Superior temporal gyrus (tissue), 1 donor: ENCODE measurements around the gene PARVA.

Experiments
- DNase-seq: peaks from one replicate; pipeline ENCODE4 v3.0.0-alpha.2; 2016; ENCODE audit errors: extremely low spot score

Gene PARVA

GRCh38 chr11:12433121-12433520 is 55.8 kb downstream of the PARVA start:
- DNase-seq = no peak

- DNase-seq = no peak
These were observed 56.4 kb downstream of the PARVA start for GRCh38 chr11:12433571-12434324.

GRCh38 chr11:12434325-12434654 is 56.9 kb downstream of the PARVA start:
- no peak for DNase-seq

- no peak for DNase-seq
These were observed 57.9 kb downstream of the PARVA start for GRCh38 chr11:12435264-12435663.

- no peak for DNase-seq
These were observed 58.9 kb downstream of the PARVA start for GRCh38 chr11:12436266-12436665.

GRCh38 chr11:12438291-12438690 is 60.9 kb downstream of the PARVA start:
- DNase-seq = no peak

GRCh38 chr11:12439615-12440014 is 62.2 kb downstream of the PARVA start:
- DNase-seq = no peak

- no peak for DNase-seq
These were observed 63.2 kb downstream of the PARVA start for GRCh38 chr11:12440565-12440964.

GRCh38 chr11:12441231-12441861 is 64.0 kb downstream of the PARVA start:
- no peak for DNase-seq

GRCh38 chr11:12444601-12445000 is 67.2 kb downstream of the PARVA start:
- DNase-seq = no peak

GRCh38 chr11:12445001-12445400 is 67.6 kb downstream of the PARVA start:
- no peak for DNase-seq

GRCh38 chr11:12446863-12447262 is 69.5 kb downstream of the PARVA start:
- DNase-seq = no peak

GRCh38 chr11:12448131-12448939 is 71.0 kb downstream of the PARVA start:
- no peak for DNase-seq

- no peak for DNase-seq
These were observed 72.8 kb downstream of the PARVA start for GRCh38 chr11:12449961-12450715.

GRCh38 chr11:12451179-12451814 is 73.9 kb downstream of the PARVA start:
- DNase-seq = no peak

- no peak for DNase-seq
These were observed 75.9 kb downstream of the PARVA start for GRCh38 chr11:12453243-12453642.

- no peak for DNase-seq
These were observed 77.4 kb downstream of the PARVA start for GRCh38 chr11:12454782-12455181.

GRCh38 chr11:12455938-12456337 is 78.6 kb downstream of the PARVA start:
- no peak for DNase-seq

- no peak for DNase-seq
These were observed 79.5 kb downstream of the PARVA start for GRCh38 chr11:12456651-12457579.

GRCh38 chr11:12458042-12458441 is 80.7 kb downstream of the PARVA start:
- no peak for DNase-seq
